GM18907 (cell line): ENCODE results near the gene KCNG2.

Experiments
- ATAC-seq: cut with Tn5 transposase; IDR thresholded peaks from one replicate; pipeline ENCODE4 v1.9.1; 2021; ENCODE audit warnings: mild to moderate bottlenecking, moderate library complexity; ENCODE audit not compliant: unreplicated experiment

The KCNG2 gene

GRCh38 chr18:79919089-79919488 lies 121.4 kb downstream of the KCNG2 start:
- no peak for ATAC-seq

- no peak for ATAC-seq
Observed at GRCh38 chr18:79921984-79922965, 124.5 kb downstream of the KCNG2 start.

- ATAC-seq: no peak
Observed at GRCh38 chr18:79922971-79923411, 125.3 kb downstream of the KCNG2 start.

- no peak for ATAC-seq
Observed at GRCh38 chr18:79923896-79924585, 126.3 kb downstream of the KCNG2 start.

- no peak for ATAC-seq
Observed at GRCh38 chr18:79924814-79925731, 127.3 kb downstream of the KCNG2 start.

GRCh38 chr18:79926306-79926705 lies 128.6 kb downstream of the KCNG2 start:
- no peak for ATAC-seq

GRCh38 chr18:79926715-79927606 lies 129.2 kb downstream of the KCNG2 start:
- no peak for ATAC-seq

GRCh38 chr18:79927607-79928562 lies 130.1 kb downstream of the KCNG2 start:
- no peak for ATAC-seq

- no peak for ATAC-seq
Observed at GRCh38 chr18:79928563-79928960, 130.8 kb downstream of the KCNG2 start.

- ATAC-seq: no peak
Observed at GRCh38 chr18:79930020-79930642, 132.4 kb downstream of the KCNG2 start.

- no peak for ATAC-seq
Observed at GRCh38 chr18:79931475-79931874, 133.7 kb downstream of the KCNG2 start.

GRCh38 chr18:79932907-79933306 lies 135.2 kb downstream of the KCNG2 start:
- ATAC-seq: no peak

- ATAC-seq: no peak
Observed at GRCh38 chr18:79933765-79934164, 136.0 kb downstream of the KCNG2 start.

GRCh38 chr18:79934311-79935097 lies 136.8 kb downstream of the KCNG2 start:
- ATAC-seq: no peak

- no peak for ATAC-seq
Observed at GRCh38 chr18:79935098-79935480, 137.4 kb downstream of the KCNG2 start.

- ATAC-seq: no peak
Observed at GRCh38 chr18:79935499-79935898, 137.8 kb downstream of the KCNG2 start.

GRCh38 chr18:79935925-79936324 lies 138.2 kb downstream of the KCNG2 start:
- no peak for ATAC-seq

GRCh38 chr18:79936641-79937040 lies 138.9 kb downstream of the KCNG2 start:
- ATAC-seq: no peak
